HG02642 (cell line): Measurements from ENCODE around the gene BCL2A1.
A peak's percentile ranks its signal among the peaks of the same experiment; 100 is the strongest.
"Not testable (repeated sequence)": the region's sequence is repeated elsewhere in the genome, so short reads cannot be mapped to it uniquely, and the experiment has no call there.

Experiments
- ATAC-seq: cut with Tn5 transposase; IDR thresholded peaks from one replicate; pipeline ENCODE4 v1.9.1; 2021; ENCODE audit warnings: mild to moderate bottlenecking; ENCODE audit not compliant: unreplicated experiment, poor library complexity

BCL2A1 gene

GRCh38 chr15:79970624-79971434 lies at the start of gene BCL2A1:
Gene BCL2A1, minus strand, starts transcription at chr15:79971196. Its CDS starts 77 bp downstream, at chr15:79971119.
- peak; percentile 58 for ATAC-seq

DNA sequence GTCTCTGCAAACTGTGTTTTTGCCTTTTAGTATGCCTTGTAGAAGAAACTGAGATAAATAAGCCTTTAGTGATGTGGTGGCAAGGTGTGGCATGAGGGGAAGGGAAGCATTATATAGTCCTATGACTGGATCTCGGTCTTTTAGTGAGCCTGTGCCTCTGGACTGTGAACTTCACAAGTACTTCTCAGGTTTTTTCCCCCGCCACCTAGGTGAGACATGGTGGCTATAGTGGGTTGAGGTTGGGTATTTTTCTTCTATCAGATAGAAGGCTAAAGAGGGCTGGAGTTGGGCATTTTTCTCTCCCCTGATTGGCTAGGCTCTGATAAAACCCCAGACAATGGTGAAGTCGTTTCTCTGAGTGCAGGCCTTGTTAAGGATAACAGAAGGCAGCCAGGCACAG lies 49.7 kb upstream of the BCL2A1 start:
- no peak for ATAC-seq

- not testable (repeated sequence) for ATAC-seq
Measured at GRCh38 chr15:80020149-80020548, 49.2 kb upstream of the BCL2A1 start.

DNA sequence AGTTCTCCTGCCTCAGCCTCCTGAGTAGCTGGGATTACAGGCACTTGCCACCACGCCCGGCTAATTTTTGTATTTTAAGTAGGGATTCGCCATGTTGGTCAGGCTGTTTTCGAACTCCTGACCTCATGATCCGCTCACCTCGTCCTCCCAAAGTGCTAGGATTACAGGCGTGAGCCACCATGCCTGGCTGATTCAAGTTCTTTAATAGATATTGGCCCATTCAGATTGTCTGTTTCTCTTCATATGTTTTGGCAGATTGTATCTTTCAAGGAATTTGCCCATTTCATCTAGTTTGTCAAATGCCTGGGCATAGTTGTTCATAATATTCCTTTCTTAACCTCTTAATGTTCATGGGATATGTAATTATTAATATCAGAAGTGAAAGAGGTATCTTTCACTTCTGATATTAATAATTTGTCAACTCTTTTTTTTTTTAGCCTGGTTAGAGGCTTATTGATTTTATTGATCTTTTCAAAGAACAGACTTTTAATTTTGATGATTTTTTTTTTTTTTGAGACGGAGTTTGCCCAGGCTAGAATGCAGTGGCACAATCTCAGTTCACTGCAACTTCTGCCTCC lies 48.3 kb upstream of the BCL2A1 start:
- ATAC-seq, result no peak

DNA sequence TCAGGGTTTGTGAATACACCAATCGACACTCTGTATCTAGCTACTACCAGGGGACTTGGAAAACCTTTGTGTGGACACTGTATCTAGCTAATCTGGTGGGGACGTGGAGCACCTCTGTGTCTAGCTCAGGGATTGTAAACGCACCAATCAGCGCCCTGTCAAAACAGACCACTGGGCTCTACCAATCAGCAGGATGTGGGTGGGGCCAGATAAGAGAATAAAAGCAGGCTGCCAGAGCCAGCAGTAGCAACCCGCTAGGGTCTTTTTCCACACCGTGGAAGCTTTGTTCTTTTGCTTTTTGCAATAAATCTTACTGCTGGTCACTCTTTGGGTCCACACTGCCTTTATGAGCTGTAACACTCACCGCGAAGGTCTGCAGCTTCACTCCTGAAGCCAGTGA lies 46.1 kb upstream of the BCL2A1 start:
- ATAC-seq, result not testable (repeated sequence)

DNA sequence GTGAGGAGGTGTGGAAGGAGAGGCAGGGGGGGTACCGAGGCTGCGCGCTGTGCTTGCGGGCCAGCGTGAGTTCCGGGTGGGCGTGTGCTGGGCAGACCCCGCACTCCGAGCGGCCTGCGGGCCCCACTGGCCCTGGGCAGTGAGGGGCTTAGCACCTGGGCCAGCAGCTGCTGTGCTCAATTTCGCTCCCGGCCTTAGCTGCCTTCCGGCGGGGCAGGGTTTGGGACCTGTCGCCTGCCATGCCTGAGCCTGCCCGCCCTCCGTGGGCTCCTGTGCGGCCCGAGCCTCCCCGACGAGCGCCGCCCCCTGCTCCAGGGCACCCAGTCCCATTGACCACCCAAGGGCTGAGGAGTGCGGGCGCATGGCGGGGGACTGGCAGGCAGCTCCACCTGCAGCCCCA lies 45.5 kb upstream of the BCL2A1 start:
- not testable (repeated sequence) for ATAC-seq

- no peak for ATAC-seq
Measured at GRCh38 chr15:80015156-80015555, 44.2 kb upstream of the BCL2A1 start.

- ATAC-seq, result not testable (repeated sequence)
Measured at GRCh38 chr15:80014186-80014585, 43.2 kb upstream of the BCL2A1 start.

GRCh38 chr15:80012060-80012726 lies 41.2 kb upstream of the BCL2A1 start:
- ATAC-seq, result no peak

DNA sequence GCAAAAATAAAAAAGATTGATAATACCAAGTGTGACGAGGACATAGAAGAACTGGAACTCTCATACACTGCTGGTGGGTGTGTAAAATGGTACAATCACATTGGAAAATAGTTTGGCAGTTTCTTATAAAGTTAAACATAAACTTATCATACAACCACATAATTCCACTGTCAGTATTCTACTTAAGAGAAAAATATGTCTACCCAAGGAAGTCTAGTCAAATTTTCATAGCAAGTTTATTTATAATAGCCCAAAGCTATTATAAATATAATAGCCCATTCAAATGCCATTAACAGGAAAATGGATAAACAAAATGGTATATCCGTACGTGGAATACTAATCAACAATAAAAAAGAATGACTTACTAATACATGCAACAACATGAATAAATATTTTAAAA lies 40.6 kb upstream of the BCL2A1 start:
- no peak for ATAC-seq

- peak; percentile 42 for ATAC-seq
Measured at GRCh38 chr15:80011041-80011523, 40.1 kb upstream of the BCL2A1 start.

- ATAC-seq, result peak; percentile 28
Measured at GRCh38 chr15:80010131-80010673, 39.2 kb upstream of the BCL2A1 start.

GRCh38 chr15:80007532-80007931 lies 36.5 kb upstream of the BCL2A1 start:
- ATAC-seq, result no peak

- no peak for ATAC-seq
Measured at GRCh38 chr15:80006946-80007345, 36.0 kb upstream of the BCL2A1 start.

DNA sequence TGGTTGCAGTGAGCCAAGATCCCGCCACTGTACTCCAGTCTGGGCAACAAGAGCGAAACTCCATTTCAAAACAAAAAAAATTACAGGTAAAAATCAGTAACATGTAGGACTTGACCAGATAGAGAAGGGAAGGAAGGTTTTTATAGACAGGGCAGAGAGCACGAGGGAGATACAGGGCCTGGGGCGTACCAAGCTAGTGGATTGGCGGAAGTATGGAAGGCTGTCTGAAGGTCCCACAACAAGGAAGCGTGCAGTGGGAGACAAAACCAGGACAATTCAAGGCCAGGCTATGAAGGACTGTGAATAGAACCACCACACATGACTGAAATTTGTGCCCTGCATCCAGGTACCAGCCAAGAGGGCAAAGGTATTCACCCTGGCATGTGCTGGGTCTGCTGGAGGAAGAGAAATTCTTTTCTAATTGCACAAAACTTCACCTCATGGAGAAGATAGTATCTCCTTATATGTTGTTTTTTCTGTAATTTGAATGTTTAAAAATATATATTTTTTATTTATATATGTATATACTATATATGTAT lies 33.0 kb upstream of the BCL2A1 start:
- ATAC-seq, result no peak

- no peak for ATAC-seq
Measured at GRCh38 chr15:80003171-80003570, 32.2 kb upstream of the BCL2A1 start.

- no peak for ATAC-seq
Measured at GRCh38 chr15:80002267-80002666, 31.3 kb upstream of the BCL2A1 start.

DNA sequence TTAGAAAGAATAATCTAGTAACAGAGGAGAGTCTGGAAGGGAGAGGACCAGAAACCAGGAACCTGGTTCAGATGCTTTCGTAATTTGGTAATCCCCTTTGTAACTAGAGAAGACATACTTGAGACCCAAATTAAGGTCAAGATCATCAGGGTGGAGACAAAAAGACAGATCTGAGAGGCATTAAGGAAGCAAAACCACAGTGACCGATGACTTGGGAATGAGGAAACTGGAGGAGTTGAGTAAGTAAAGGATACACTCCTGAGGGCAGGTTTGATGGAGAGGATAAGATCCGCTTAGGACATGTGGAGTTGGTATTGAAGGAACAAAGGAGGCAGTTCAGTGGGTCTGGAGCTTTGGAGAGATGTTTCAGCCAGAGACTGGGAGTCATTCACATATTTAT lies 23.6 kb upstream of the BCL2A1 start:
- ATAC-seq, result no peak

DNA sequence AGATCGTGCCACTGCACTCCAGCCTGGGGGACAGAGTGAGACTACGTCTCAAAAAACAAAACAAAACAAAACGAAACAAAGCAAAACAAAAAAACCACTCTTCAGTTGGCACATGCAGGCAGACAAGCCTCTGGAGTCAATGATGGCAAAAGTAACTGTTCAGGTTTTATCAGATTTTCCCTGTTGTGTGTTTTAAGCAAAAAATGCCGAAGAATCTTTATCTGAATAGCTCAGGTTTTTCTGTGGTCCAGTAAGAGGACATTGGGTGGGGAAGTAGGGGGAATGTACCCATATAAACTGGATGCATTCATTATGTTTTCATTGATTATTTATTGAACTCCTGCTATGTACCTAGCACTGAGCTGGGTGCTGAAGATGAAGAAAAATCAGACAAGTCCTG lies 20.8 kb upstream of the BCL2A1 start:
- no peak for ATAC-seq

- no peak for ATAC-seq
Measured at GRCh38 chr15:79990997-79991334, 20.0 kb upstream of the BCL2A1 start.
